Measurements from ENCODE around the gene ARID1B. TPM values are rescaled to one million over a fixed set of nuclear protein-coding genes. Genes with fewer than 3 reads are reported as not detected.

The ARID1B gene
- total RNA-seq, 1 donor from 2014 or later: 46.4 TPM

- DNase-seq (ENCODE audit: missing footprints) (no peak), ATAC-seq (no peak)
- intact Hi-C loops (cut with DNase I): no loop called here
Measured at GRCh38 chr6:157008568-157008967, 231.4 kb downstream of the ARID1B start.

GRCh38 chr6:157012355-157012754 lies 235.2 kb downstream of the ARID1B start:
- ATAC-seq (no peak), DNase-seq (ENCODE audit: missing footprints) (no peak)
- intact Hi-C loops (cut with DNase I): no loop called here

DNA sequence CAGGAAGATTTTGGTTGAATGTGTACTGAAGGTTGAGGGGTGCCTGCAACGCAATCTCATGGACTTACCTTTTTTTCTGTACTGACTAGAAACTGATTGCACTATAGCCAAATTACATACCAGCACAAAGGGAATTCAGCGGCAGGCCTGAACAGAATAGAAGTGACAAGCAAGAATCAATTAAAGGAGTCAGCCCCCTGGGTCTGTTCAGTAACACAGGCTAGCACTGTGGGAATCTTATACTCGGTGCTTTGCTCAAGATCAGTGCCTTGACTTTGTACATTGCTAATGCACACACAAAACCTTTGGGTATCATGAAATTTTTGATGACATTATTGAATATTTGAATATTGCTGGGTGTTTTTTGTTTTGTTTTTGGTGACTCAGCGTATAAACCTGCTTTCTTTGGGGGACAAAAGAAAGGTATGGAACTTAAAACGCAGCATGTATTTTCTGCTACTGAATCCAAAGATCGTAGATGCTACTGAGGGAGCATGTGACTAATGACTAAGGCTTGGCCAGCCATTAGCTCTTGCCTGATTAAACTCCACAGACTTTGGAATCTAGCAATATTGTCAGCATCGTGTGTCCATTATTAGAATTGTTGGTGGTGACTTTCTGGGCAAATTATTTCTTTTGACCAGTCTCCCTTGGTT lies 236.6 kb downstream of the ARID1B start:
- DNase-seq (ENCODE audit: missing footprints) (no peak), ATAC-seq (no peak)
- intact Hi-C loops (cut with DNase I): no loop called here

GRCh38 chr6:157014871-157015270 lies 237.7 kb downstream of the ARID1B start:
- DNase-seq (ENCODE audit: missing footprints): no peak
- no peak for ATAC-seq
- intact Hi-C loops (cut with DNase I): no loop called here

- DNase-seq (ENCODE audit: missing footprints) (no peak), ATAC-seq (no peak)
- intact Hi-C loops (cut with DNase I): no loop called here
Measured at GRCh38 chr6:157017022-157017421, 239.8 kb downstream of the ARID1B start.

GRCh38 chr6:157017861-157018260 lies 240.7 kb downstream of the ARID1B start:
- intact Hi-C loops (cut with DNase I): no loop called here
- ATAC-seq (no peak), DNase-seq (ENCODE audit: missing footprints) (no peak)

- intact Hi-C loops (cut with DNase I): no loop called here
- ATAC-seq (no peak), DNase-seq (ENCODE audit: missing footprints) (no peak)
Measured at GRCh38 chr6:157019115-157019641, 242.0 kb downstream of the ARID1B start.

- DNase-seq (ENCODE audit: missing footprints) (no peak), ATAC-seq (no peak)
- intact Hi-C loops (cut with DNase I): loop anchor here (2.0 to 5.0 kb wide), 5 partner anchors 42 to 457 kb away; no protein-coding TSS in a partner anchor
Measured at GRCh38 chr6:157019733-157020132, 242.6 kb downstream of the ARID1B start.

- intact Hi-C loops (cut with DNase I): loop anchor here (2.0 to 5.0 kb wide), 5 partner anchors 43 to 458 kb away; no protein-coding TSS in a partner anchor
- DNase-seq (ENCODE audit: missing footprints) (no peak), ATAC-seq (no peak)
Measured at GRCh38 chr6:157020398-157020797, 243.2 kb downstream of the ARID1B start.

- intact Hi-C loops (cut with DNase I): loop anchor here (1.0 to 5.0 kb wide), 6 partner anchors 44 to 459 kb away; no protein-coding TSS in a partner anchor
- ATAC-seq (peak; percentile 44), DNase-seq (ENCODE audit: missing footprints) (peak; percentile 84)
Measured at GRCh38 chr6:157020881-157021343, 243.7 kb downstream of the ARID1B start.

DNA sequence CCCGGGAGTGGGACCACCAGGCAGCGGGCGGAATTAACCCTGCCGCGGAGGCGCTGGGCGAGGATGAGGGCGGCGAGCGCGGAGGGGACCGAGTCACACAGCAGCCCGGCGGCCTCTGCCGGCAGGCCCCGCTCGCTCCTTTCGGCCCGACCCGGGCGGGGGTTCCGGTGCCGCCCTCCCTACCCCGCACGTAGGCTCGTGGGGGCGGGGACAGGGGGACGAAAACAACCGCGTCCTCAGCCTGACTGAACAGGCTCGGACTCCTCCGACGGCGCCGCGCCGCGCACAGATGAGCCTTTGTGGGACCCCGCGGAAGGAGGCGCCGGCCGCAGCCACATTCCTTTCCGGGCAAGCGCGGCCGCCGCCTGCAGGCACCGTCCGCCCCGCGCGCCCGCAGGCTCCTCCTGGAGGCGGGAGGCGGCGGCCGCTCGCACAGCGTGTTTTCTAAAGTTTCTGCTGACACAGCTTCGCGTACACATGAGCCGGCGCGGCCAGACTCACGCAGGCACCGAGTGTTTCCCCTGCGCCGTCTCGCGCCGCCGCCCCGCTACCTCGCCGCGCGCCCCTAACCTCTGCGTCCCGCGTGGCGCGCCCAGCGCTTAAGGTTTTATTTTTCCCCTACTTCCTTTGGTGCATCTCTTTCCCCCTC lies 244.3 kb downstream of the ARID1B start:
- intact Hi-C loops (cut with DNase I): loop anchor here (1.0 to 5.0 kb wide), 6 partner anchors 44 to 459 kb away; no protein-coding TSS in a partner anchor
- ATAC-seq (peak; percentile 96), DNase-seq (ENCODE audit: missing footprints) (peak; percentile 96)

GRCh38 chr6:157021993-157022740 lies 245.0 kb downstream of the ARID1B start:
- DNase-seq (ENCODE audit: missing footprints) (peak; percentile 94), ATAC-seq (peak; percentile 93)
- intact Hi-C loops (cut with DNase I): loop anchor here (1.0 to 5.0 kb wide), 6 partner anchors 45 to 460 kb away; no protein-coding TSS in a partner anchor

DNA sequence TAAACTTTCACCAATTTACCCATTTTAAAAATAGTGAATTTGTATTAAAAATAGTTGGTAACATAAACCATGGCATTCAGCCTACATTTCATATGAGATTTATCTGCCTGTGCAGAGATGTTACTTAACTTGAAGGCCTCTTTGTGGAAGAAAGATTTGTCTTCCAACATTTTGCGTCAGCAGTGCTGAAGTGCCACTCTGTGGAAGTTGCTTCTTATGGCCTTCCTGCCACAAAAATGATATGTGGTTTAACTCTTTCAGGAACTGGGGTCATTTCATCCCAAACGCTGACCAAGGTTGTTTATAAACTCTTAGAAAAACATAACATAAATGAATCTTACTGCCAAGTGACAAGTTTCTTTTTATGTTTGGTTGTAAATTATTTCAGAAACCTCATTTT lies 246.8 kb downstream of the ARID1B start:
- intact Hi-C loops (cut with DNase I): loop anchor here (5.0 kb wide), 4 partner anchors 47 to 462 kb away; no protein-coding TSS in a partner anchor
- no peak for ATAC-seq
- no peak for DNase-seq (ENCODE audit: missing footprints)

DNA sequence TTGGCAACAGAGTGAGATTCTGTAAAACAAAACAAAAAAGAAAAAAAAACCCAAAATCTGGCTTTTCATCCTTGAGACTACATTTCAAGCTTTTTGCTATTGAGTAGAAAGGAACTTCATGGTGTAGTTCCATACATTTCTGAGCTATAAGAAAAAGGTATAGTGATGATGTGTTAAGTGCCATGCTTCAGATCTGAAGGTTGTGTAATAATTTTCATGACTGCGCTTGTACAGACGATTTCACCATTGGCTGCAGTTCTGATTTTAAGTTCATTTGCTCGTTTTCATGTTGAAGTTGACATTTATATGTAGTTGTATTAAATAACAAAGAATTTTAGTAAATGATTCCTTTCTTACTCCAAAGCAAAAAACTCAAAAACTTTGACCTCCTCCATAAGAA lies 247.6 kb downstream of the ARID1B start:
- intact Hi-C loops (cut with DNase I): loop anchor here (5.0 kb wide), 4 partner anchors 47 to 462 kb away; no protein-coding TSS in a partner anchor
- DNase-seq (ENCODE audit: missing footprints): no peak
- no peak for ATAC-seq

- DNase-seq (ENCODE audit: missing footprints) (no peak), ATAC-seq (no peak)
- intact Hi-C loops (cut with DNase I): no loop called here
Measured at GRCh38 chr6:157025437-157025836, 248.3 kb downstream of the ARID1B start.

DNA sequence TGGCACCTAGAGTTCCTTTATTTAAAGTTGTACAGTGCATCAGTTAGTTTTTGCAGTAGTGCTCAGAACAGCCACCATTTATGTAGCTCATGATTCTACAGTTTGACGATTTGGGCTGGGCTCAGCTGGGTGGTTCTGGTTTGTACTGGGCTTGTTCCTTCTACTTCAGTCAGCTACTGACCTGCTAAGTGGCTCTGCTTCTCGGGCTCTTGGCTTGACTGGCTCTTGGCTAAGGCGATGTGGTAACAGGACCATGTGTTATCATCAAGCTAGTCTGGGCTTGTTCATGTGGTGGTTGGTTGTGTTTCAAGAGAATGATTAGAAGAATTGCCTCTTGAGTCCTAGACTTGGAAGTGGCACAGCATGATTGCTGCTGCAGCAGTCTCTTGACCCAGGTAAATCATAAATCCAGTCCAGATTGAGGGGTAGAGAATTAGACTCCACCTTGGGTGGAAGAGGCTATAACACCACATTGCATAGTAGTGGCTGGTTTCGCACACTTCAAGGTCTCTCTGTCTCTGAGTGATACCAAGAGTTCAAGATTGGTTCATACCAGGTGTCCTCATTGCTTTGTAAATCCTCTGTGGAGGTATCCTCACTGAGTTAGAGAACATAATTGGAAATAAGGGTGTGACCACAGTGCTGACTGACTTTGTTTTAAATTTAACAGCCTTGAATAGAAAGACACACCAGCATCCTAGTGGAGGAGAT lies 253.0 kb downstream of the ARID1B start:
- ATAC-seq: no peak
- intact Hi-C loops (cut with DNase I): loop anchor here (5.0 kb wide), 1 partner anchor 157 kb away; no protein-coding TSS in a partner anchor

GRCh38 chr6:157030755-157031154 lies 253.6 kb downstream of the ARID1B start:
- no peak for ATAC-seq
- no peak for DNase-seq (ENCODE audit: missing footprints)
- intact Hi-C loops (cut with DNase I): loop anchor here (5.0 kb wide), 1 partner anchor 157 kb away; no protein-coding TSS in a partner anchor

More for the DNA sequence above, 253.0 kb downstream of the ARID1B start:
- DNase-seq (ENCODE audit: missing footprints): no peak

DNA sequence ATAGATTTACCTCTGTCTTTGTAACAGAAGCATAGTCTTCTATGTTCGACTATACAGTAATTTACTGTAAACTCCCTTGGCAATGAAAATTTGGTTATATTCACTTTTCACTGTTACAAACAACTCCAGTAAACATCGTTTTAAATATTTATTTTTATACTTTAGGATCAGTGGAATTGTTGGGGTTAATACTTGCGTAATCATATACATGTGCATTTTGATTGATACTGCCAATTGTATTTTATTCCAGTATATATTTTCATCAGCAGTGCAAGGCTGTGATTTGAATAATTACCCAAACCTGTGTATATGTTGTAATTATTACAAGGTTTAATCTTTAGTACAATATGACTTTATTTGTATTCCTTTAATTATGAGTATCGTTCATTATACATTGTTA lies 255.7 kb downstream of the ARID1B start:
- ATAC-seq (no peak), DNase-seq (ENCODE audit: missing footprints) (no peak)
- intact Hi-C loops (cut with DNase I): loop anchor here (5.0 kb wide), 1 partner anchor 154 kb away; no protein-coding TSS in a partner anchor
